GM19351 (cell line): ENCODE data around the gene UPK3A.
"Not testable (repeated sequence)": the region's sequence is repeated elsewhere in the genome, so short reads cannot be mapped to it uniquely, and the experiment has no call there.

ENCODE experiments used
- ATAC-seq: cut with Tn5 transposase; IDR thresholded peaks from one replicate; pipeline ENCODE4 v1.9.1; 2021; ENCODE audit warnings: mild to moderate bottlenecking, moderate library complexity; ENCODE audit not compliant: unreplicated experiment

Gene UPK3A

GRCh38 chr22:45254789-45255278, 29.9 kb upstream of the UPK3A start:
- ATAC-seq, result no peak

GRCh38 chr22:45257941-45258340, 26.8 kb upstream of the UPK3A start:
- not testable (repeated sequence) for ATAC-seq

- ATAC-seq, result no peak
Measured at GRCh38 chr22:45259754-45260394, 24.9 kb upstream of the UPK3A start.

- not testable (repeated sequence) for ATAC-seq
Measured at GRCh38 chr22:45260395-45260759, 24.4 kb upstream of the UPK3A start.

GRCh38 chr22:45261407-45262088, 23.2 kb upstream of the UPK3A start:
- ATAC-seq, result no peak

GRCh38 chr22:45262195-45262930, 22.4 kb upstream of the UPK3A start:
- ATAC-seq, result no peak

GRCh38 chr22:45262931-45263462, 21.8 kb upstream of the UPK3A start:
- peak; percentile 47 for ATAC-seq

- ATAC-seq, result peak; percentile 82
Measured at GRCh38 chr22:45263463-45264269, 21.1 kb upstream of the UPK3A start.

- ATAC-seq, result no peak
Measured at GRCh38 chr22:45265535-45265934, 19.2 kb upstream of the UPK3A start.

GRCh38 chr22:45268167-45268957, 16.4 kb upstream of the UPK3A start:
- no peak for ATAC-seq

GRCh38 chr22:45268958-45269844, 15.5 kb upstream of the UPK3A start:
- no peak for ATAC-seq

GRCh38 chr22:45270095-45271020, 14.4 kb upstream of the UPK3A start:
- no peak for ATAC-seq

- no peak for ATAC-seq
Measured at GRCh38 chr22:45271667-45272201, 13.0 kb upstream of the UPK3A start.

GRCh38 chr22:45272498-45272897, 12.3 kb upstream of the UPK3A start:
- no peak for ATAC-seq

- ATAC-seq, result no peak
Measured at GRCh38 chr22:45273452-45274075, 11.2 kb upstream of the UPK3A start.

GRCh38 chr22:45276507-45277105, 8.1 kb upstream of the UPK3A start:
- no peak for ATAC-seq

GRCh38 chr22:45277720-45278119, 7.0 kb upstream of the UPK3A start:
- ATAC-seq, result not testable (repeated sequence)
